Urothelium cell line (cell line): ENCODE measurements around the gene PTPRR.

ENCODE experiments used
- DNase-seq: peaks from one replicate; pipeline ENCODE4 v3.0.0; 2011; ENCODE audit warnings: low spot score, mixed read lengths
- FAIRE-seq: peaks from 2 replicates; lab custom pipeline; 2011; peaks lifted over from hg19 to GRCh38; lab: Jason Lieb, UNC

The PTPRR gene

GRCh38 chr12:70806043-70806442 lies 114.5 kb downstream of the PTPRR start:
- no peak for DNase-seq
- no peak for FAIRE-seq

- FAIRE-seq (no peak), DNase-seq (no peak)
These were observed 122.3 kb downstream of the PTPRR start for GRCh38 chr12:70798016-70798783.

GRCh38 chr12:70796989-70797388 lies 123.5 kb downstream of the PTPRR start:
- FAIRE-seq, result no peak
- DNase-seq, result no peak

- FAIRE-seq, result no peak
- DNase-seq, result no peak
These were observed 124.9 kb downstream of the PTPRR start for GRCh38 chr12:70795608-70796007.

GRCh38 chr12:70794131-70794530 lies 126.4 kb downstream of the PTPRR start:
- FAIRE-seq (no peak), DNase-seq (no peak)

- DNase-seq (no peak), FAIRE-seq (no peak)
These were observed 131.8 kb downstream of the PTPRR start for GRCh38 chr12:70788774-70789173.

GRCh38 chr12:70787612-70788011 lies 132.9 kb downstream of the PTPRR start:
- no peak for FAIRE-seq
- no peak for DNase-seq

- FAIRE-seq, result no peak
These were observed 134.6 kb downstream of the PTPRR start for GRCh38 chr12:70785896-70786295.

GRCh38 chr12:70784042-70784668 lies 136.4 kb downstream of the PTPRR start:
- no peak for FAIRE-seq
- DNase-seq, result no peak

More at GRCh38 chr12:70785896-70786295, 134.6 kb downstream of the PTPRR start:
- DNase-seq, result no peak

- DNase-seq, result no peak
- no peak for FAIRE-seq
These were observed 137.1 kb downstream of the PTPRR start for GRCh38 chr12:70783455-70783854.

GRCh38 chr12:70779250-70779649 lies 141.3 kb downstream of the PTPRR start:
- no peak for FAIRE-seq
- no peak for DNase-seq

- DNase-seq (no peak), FAIRE-seq (no peak)
These were observed 146.5 kb downstream of the PTPRR start for GRCh38 chr12:70774055-70774454.

GRCh38 chr12:70772836-70773235 lies 147.7 kb downstream of the PTPRR start:
- DNase-seq (no peak), FAIRE-seq (no peak)

- FAIRE-seq, result no peak
- no peak for DNase-seq
These were observed 149.0 kb downstream of the PTPRR start for GRCh38 chr12:70771581-70771980.

GRCh38 chr12:70763666-70764065 lies 156.9 kb downstream of the PTPRR start:
- DNase-seq, result no peak
- FAIRE-seq, result no peak

GRCh38 chr12:70762000-70762399 lies 158.5 kb downstream of the PTPRR start:
- no peak for FAIRE-seq
- DNase-seq, result no peak

- DNase-seq (no peak), FAIRE-seq (no peak)
These were observed 161.2 kb downstream of the PTPRR start for GRCh38 chr12:70759161-70759918.

GRCh38 chr12:70758494-70758845 lies 162.1 kb downstream of the PTPRR start:
- DNase-seq (no peak), FAIRE-seq (no peak)

GRCh38 chr12:70757830-70758493 lies 162.6 kb downstream of the PTPRR start:
- FAIRE-seq, result no peak
- no peak for DNase-seq

GRCh38 chr12:70756791-70757190 lies 163.7 kb downstream of the PTPRR start:
- DNase-seq, result no peak
- FAIRE-seq, result no peak

- no peak for FAIRE-seq
- DNase-seq, result peak; percentile 13
These were observed 164.4 kb downstream of the PTPRR start for GRCh38 chr12:70756118-70756517.
